Neural cell (in vitro differentiated cells): ENCODE results near the gene NCKAP5L. TPM values are rescaled to one million over a fixed set of nuclear protein-coding genes. Genes with fewer than 3 reads are reported as not detected.

ENCODE experiments used
- H2AFZ ChIP-seq: fragments of 200-600, 300-800 bp; sonication (generic), shearing (Covaris generic); 2 replicates; pipeline ENCODE4 v1.6.0; 2014; ENCODE audit warnings: low read depth, mild to moderate bottlenecking, antibody characterized with exemption, low read length, moderate library complexity
- H3F3A ChIP-seq: fragments of 200-600 bp; shearing (Covaris generic); 2 replicates; pipeline ENCODE4 v1.6.1; 2016; ENCODE audit warnings: mild to moderate bottlenecking, moderate library complexity, mixed read lengths, antibody characterized with exemption, low read length; ENCODE audit not compliant: insufficient read depth, poor library complexity, severe bottlenecking
- H3K27ac ChIP-seq: fragments of 200-600, 300-800 bp; sonication (generic), shearing (Covaris generic); 2 replicates; pipeline ENCODE4 v1.5.1; 2014; ENCODE audit warnings: mild to moderate bottlenecking, low read length, moderate library complexity
- H3K27me3 ChIP-seq: fragments of 300-800, 200-600 bp; sonication (generic), shearing (Covaris generic); 2 replicates; pipeline ENCODE4 v1.6.0; 2014; ENCODE audit warnings: mild to moderate bottlenecking, low read depth, low read length, moderate library complexity; ENCODE audit not compliant: insufficient read depth
- H3K36me3 ChIP-seq: fragments of 300-800, 200-600 bp; sonication (generic), shearing (Covaris generic); 2 replicates; pipeline ENCODE4 v1.5.1; 2014; ENCODE audit warnings: mild to moderate bottlenecking, antibody characterized with exemption, low read length, moderate library complexity; ENCODE audit not compliant: insufficient read depth
- H3K4me2 ChIP-seq: fragments of 300-800, 200-600 bp; sonication (generic), shearing (Covaris generic); 2 replicates; pipeline ENCODE4 v1.6.0; 2014; ENCODE audit warnings: mild to moderate bottlenecking, low read length
- H3K4me3 ChIP-seq: fragments of 300-800, 200-600 bp; sonication (generic), shearing (Covaris generic); 2 replicates; pipeline ENCODE4 v1.5.1; 2014; ENCODE audit warnings: mild to moderate bottlenecking, low read length, moderate library complexity
- H3K79me2 ChIP-seq: fragments of 200-600 bp; shearing (Covaris generic); replicated peaks from 2 replicates; pipeline ENCODE4 v1.6.0; 2014; ENCODE audit warnings: mild to moderate bottlenecking, low read length, moderate library complexity; ENCODE audit not compliant: insufficient read depth
- H3K9ac ChIP-seq: fragments of 300-800, 200-600 bp; sonication (generic), shearing (Covaris generic); 2 replicates; pipeline ENCODE4 v1.6.1; 2016; ENCODE audit warnings: mild to moderate bottlenecking, low read length, mixed read lengths
- H3K9me2 ChIP-seq: fragments of 200-600 bp; shearing (Covaris generic); 2 replicates; pipeline ENCODE4 v1.6.1; 2016; ENCODE audit warnings: mild to moderate bottlenecking, low read length, mixed read lengths; ENCODE audit not compliant: insufficient read depth
- H3K9me3 ChIP-seq: fragments of 200-600, 300-800 bp; sonication (generic), shearing (Covaris generic); 2 replicates; pipeline ENCODE4 v1.6.1; 2016; ENCODE audit warnings: mild to moderate bottlenecking, mixed run types, low read length, moderate library complexity, mixed read lengths
- H4K20me1 ChIP-seq: fragments of 200-600 bp; shearing (Covaris generic); 2 replicates; pipeline ENCODE4 v1.6.1; 2016; ENCODE audit warnings: mild to moderate bottlenecking, mixed run types; ENCODE audit not compliant: insufficient read depth
- EP300 ChIP-seq: fragments of 450-650 bp; conservative IDR thresholded peaks from 2 replicates; pipeline ENCODE4 v1.6.1; 2014; ENCODE audit warnings: antibody characterized with exemption, mild to moderate bottlenecking, moderate library complexity; ENCODE audit not compliant: poor library complexity, severe bottlenecking
- EZH2 ChIP-seq: fragments of 200-600, 300-800 bp; shearing (Covaris generic), sonication (generic); IDR thresholded peaks from 2 replicates; pipeline ENCODE4 v1.6.1; 2014; ENCODE audit warnings: antibody characterized with exemption, low read length, borderline replicate concordance, mild to moderate bottlenecking; ENCODE audit not compliant: insufficient read depth, poor library complexity, severe bottlenecking
- MXI1 ChIP-seq: fragments of 450-650 bp; conservative IDR thresholded peaks from 2 replicates; pipeline ENCODE4 v1.6.1; 2014; ENCODE audit warnings: antibody characterized with exemption, mild to moderate bottlenecking; ENCODE audit not compliant: poor library complexity, severe bottlenecking
- POLR2AphosphoS5 ChIP-seq: IDR thresholded peaks from 2 replicates; pipeline ENCODE4 v1.6.1; 2012
- RAD21 ChIP-seq: fragments of 450-650 bp; conservative IDR thresholded peaks from 2 replicates; pipeline ENCODE4 v1.6.1; 2014; ENCODE audit warnings: antibody characterized with exemption, mild to moderate bottlenecking, moderate library complexity
- SMC3 ChIP-seq: fragments of 450-650 bp; conservative IDR thresholded peaks from 2 replicates; pipeline ENCODE4 v1.6.1; 2014; ENCODE audit warnings: antibody characterized with exemption, mild to moderate bottlenecking, moderate library complexity; ENCODE audit not compliant: poor library complexity
- TAF1 ChIP-seq: IDR thresholded peaks from 2 replicates; pipeline ENCODE4 v1.6.1; 2012; ENCODE audit warnings: low read depth
- polyA plus RNA-seq: library from polyadenylated mRNA; depleted of rRNA; stranded (reverse); fragments of >200 nt; gene quantifications from 2 replicates; pipeline ENCODE4 v1.2.3, GENCODE V29; 2014
- TF ChIP-seq, protein P1 (sequence below): fragments of 450-650 bp; IDR thresholded peaks from 2 replicates; pipeline ENCODE4 v1.5.1; 2014; ENCODE audit warnings: antibody characterized with exemption, mild to moderate bottlenecking, moderate library complexity; ENCODE audit not compliant: poor library complexity, severe bottlenecking
- TF ChIP-seq, protein P2 (sequence below): IDR thresholded peaks from 2 replicates; pipeline ENCODE4 v1.6.1; 2012; ENCODE audit warnings: borderline replicate concordance

Gene NCKAP5L
- polyA plus RNA-seq, 1 donor from 2014 or later = 6.2 TPM

GRCh38 chr12:49865782-49866135 lies 37.5 kb upstream of the NCKAP5L start:
- Histone ChIP-seq H3K9me2 (no peaks in the 10 kb centered on the region), H4K20me1 (no peaks in the 10 kb centered on the region)
- no peak for TF ChIP-seq SMC3
- TF ChIP-seq, protein P1, sequence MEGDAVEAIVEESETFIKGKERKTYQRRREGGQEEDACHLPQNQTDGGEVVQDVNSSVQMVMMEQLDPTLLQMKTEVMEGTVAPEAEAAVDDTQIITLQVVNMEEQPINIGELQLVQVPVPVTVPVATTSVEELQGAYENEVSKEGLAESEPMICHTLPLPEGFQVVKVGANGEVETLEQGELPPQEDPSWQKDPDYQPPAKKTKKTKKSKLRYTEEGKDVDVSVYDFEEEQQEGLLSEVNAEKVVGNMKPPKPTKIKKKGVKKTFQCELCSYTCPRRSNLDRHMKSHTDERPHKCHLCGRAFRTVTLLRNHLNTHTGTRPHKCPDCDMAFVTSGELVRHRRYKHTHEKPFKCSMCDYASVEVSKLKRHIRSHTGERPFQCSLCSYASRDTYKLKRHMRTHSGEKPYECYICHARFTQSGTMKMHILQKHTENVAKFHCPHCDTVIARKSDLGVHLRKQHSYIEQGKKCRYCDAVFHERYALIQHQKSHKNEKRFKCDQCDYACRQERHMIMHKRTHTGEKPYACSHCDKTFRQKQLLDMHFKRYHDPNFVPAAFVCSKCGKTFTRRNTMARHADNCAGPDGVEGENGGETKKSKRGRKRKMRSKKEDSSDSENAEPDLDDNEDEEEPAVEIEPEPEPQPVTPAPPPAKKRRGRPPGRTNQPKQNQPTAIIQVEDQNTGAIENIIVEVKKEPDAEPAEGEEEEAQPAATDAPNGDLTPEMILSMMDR = no peak

DNA sequence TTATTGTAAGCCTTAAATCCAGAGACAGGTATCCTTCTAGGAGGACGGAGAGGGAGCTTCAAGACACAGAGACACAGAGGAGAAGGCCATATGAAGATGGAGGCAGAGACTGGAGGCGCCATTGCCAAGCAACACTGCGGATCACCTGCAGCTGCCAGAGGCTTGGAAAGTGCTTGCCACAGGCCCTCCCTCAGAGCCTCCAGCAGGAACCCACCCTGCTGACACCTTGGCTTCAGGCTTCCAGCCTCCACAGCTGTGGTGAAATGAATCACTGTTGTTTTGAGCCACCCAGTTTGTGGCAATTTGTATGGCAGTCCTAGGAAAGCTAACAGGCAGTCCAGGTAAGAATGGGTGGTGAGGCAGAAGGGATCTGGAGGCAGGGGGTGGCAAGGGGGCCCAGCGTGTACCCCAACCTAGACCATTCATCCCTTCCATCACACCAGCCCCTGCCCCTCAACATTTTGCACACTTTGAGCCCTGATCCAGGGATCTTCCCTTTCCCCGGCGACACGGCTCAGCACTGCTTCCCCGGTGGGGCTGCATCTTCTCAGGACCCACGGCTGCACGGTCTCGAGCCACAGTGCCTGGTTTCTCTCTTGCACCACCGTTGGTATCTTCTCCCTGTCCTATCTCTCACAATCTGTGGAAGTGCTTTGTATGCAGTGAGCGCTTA lies 37.0 kb upstream of the NCKAP5L start:
- Histone ChIP-seq H3K9me2 (no peaks in the 10 kb centered on the region), H3K36me3 (no peaks in the 10 kb centered on the region), H3K9ac (no peak overlapping the region), H3F3A (no peaks in the 10 kb centered on the region), H3K27ac (no peak overlapping the region), H4K20me1 (no peaks in the 10 kb centered on the region), H3K9me3 (no peaks in the 10 kb centered on the region), H2AFZ (no peak overlapping the region), H3K4me3 (no peak overlapping the region), H3K4me2 (no peak overlapping the region), H3K27me3 (no peaks in the 10 kb centered on the region), H3K79me2 (no peaks in the 10 kb centered on the region)
- no peak for TF ChIP-seq TAF1
- TF ChIP-seq RAD21 = no peak
- TF ChIP-seq, protein P2, sequence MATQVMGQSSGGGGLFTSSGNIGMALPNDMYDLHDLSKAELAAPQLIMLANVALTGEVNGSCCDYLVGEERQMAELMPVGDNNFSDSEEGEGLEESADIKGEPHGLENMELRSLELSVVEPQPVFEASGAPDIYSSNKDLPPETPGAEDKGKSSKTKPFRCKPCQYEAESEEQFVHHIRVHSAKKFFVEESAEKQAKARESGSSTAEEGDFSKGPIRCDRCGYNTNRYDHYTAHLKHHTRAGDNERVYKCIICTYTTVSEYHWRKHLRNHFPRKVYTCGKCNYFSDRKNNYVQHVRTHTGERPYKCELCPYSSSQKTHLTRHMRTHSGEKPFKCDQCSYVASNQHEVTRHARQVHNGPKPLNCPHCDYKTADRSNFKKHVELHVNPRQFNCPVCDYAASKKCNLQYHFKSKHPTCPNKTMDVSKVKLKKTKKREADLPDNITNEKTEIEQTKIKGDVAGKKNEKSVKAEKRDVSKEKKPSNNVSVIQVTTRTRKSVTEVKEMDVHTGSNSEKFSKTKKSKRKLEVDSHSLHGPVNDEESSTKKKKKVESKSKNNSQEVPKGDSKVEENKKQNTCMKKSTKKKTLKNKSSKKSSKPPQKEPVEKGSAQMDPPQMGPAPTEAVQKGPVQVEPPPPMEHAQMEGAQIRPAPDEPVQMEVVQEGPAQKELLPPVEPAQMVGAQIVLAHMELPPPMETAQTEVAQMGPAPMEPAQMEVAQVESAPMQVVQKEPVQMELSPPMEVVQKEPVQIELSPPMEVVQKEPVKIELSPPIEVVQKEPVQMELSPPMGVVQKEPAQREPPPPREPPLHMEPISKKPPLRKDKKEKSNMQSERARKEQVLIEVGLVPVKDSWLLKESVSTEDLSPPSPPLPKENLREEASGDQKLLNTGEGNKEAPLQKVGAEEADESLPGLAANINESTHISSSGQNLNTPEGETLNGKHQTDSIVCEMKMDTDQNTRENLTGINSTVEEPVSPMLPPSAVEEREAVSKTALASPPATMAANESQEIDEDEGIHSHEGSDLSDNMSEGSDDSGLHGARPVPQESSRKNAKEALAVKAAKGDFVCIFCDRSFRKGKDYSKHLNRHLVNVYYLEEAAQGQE = no peak

More at GRCh38 chr12:49865782-49866135, 37.5 kb upstream of the NCKAP5L start:
- no peaks in the 10 kb centered on the region for H3K79me2 ChIP-seq
- H2AFZ ChIP-seq = no peak overlapping the region
- H3K27me3 ChIP-seq = no peaks in the 10 kb centered on the region
- no peak overlapping the region for H3K27ac ChIP-seq
- H3K4me2 ChIP-seq = no peak overlapping the region
- no peaks in the 10 kb centered on the region for H3F3A ChIP-seq
- H3K4me3 ChIP-seq = no peak overlapping the region
- no peaks in the 10 kb centered on the region for H3K9me3 ChIP-seq
- H3K9ac ChIP-seq = no peak overlapping the region
- H3K36me3 ChIP-seq = no peaks in the 10 kb centered on the region

- Histone ChIP-seq H3K27ac (no peak overlapping the region), H4K20me1 (no peaks in the 10 kb centered on the region), H3F3A (no peaks in the 10 kb centered on the region), H3K9ac (no peak overlapping the region), H3K36me3 (no peaks in the 10 kb centered on the region), H2AFZ (no peak overlapping the region), H3K9me3 (no peaks in the 10 kb centered on the region), H3K79me2 (no peaks in the 10 kb centered on the region), H3K4me3 (no peak overlapping the region), H3K27me3 (no peaks in the 10 kb centered on the region), H3K4me2 (no peak overlapping the region), H3K9me2 (no peaks in the 10 kb centered on the region)
- no peak for TF ChIP-seq TAF1
- TF ChIP-seq SMC3 = no peak
- no peak for TF ChIP-seq RAD21
- no peak for TF ChIP-seq MXI1
- no peak for TF ChIP-seq EZH2
- no peak for TF ChIP-seq POLR2AphosphoS5
- TF ChIP-seq, protein P2 = no peak
- TF ChIP-seq, protein P1 = no peak
- TF ChIP-seq EP300 = no peak
Observed at GRCh38 chr12:49864798-49865090, 36.5 kb upstream of the NCKAP5L start.
